ENCODE measurements around the gene SUN5. TPM values are rescaled to one million over a fixed set of nuclear protein-coding genes. Genes with fewer than 3 reads are reported as not detected.

SUN5 gene
- total and polyA plus RNA-seq, 7 donors: not detected

DNA sequence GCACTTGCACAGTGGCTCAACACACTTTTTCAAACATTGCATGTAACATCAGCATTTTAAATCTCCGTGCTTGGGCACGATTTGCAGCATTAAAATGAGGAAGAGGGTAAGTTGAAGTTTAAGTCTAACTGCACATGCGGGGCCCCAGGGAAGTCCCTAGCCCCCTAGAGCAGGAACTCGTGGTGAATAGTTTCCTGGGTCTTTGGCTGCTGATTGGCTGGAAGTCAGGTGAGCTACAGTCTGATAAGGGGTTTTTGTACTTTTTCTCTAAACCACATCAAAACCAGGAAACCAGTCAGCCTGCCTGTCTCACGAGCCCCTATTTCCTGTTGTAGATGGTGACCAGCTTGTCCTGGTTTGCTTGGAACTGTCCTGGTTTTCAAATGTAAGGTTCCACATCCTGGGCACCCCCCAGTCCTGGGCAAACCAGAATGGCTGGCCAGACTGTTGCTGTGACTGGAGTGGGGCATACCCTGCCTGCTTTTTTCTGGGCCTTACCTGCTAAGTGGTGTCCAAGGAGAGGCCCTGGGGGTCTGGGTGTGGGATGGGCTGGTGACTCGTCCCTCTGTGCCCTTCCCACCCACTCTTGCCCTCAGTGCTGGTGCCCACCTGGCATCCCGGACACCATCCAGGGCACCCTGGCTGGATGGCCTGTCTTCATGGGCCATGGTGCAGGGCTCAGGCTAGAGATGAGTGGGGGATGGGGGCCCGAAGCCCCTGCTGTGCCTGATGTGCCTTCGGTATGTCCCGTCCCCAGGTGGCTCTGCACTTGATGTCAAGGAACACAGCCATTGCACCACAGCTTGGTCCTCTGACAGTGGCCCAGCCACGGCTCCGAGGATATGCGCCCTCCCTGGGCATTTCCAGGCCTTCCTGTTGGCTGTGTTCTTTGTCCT, 31.8 kb downstream of the SUN5 start:
- WGBS, 2 donors: 64 to 73% methylated on average over 13 of the region's 13 CpGs
- peak; percentile 60 for DNase-seq
- H3K27me3 ChIP-seq: no peaks in the 10 kb centered on the region
- H3K4me1 ChIP-seq: no peaks in the 10 kb centered on the region
- H3K4me3 ChIP-seq: no peak overlapping the region
- intact Hi-C loops (cut with DNase I): no loop called here
- no peak overlapping the region for H3K27ac ChIP-seq
- no peaks in the 10 kb centered on the region for H3K36me3 ChIP-seq
- TF ChIP-seq POLR2AphosphoS5 (IDR thresholded peaks at IDR 0.05): no peak
- TF ChIP-seq, protein P1, sequence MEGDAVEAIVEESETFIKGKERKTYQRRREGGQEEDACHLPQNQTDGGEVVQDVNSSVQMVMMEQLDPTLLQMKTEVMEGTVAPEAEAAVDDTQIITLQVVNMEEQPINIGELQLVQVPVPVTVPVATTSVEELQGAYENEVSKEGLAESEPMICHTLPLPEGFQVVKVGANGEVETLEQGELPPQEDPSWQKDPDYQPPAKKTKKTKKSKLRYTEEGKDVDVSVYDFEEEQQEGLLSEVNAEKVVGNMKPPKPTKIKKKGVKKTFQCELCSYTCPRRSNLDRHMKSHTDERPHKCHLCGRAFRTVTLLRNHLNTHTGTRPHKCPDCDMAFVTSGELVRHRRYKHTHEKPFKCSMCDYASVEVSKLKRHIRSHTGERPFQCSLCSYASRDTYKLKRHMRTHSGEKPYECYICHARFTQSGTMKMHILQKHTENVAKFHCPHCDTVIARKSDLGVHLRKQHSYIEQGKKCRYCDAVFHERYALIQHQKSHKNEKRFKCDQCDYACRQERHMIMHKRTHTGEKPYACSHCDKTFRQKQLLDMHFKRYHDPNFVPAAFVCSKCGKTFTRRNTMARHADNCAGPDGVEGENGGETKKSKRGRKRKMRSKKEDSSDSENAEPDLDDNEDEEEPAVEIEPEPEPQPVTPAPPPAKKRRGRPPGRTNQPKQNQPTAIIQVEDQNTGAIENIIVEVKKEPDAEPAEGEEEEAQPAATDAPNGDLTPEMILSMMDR (IDR thresholded peaks at IDR 0.05): no peak
- TF ChIP-seq POLR2A (IDR thresholded peaks at IDR 0.05): no peak
- no peak for TF ChIP-seq EP300 (IDR thresholded peaks at IDR 0.05)
- no peaks in the 10 kb centered on the region for H3K9me3 ChIP-seq

DNA sequence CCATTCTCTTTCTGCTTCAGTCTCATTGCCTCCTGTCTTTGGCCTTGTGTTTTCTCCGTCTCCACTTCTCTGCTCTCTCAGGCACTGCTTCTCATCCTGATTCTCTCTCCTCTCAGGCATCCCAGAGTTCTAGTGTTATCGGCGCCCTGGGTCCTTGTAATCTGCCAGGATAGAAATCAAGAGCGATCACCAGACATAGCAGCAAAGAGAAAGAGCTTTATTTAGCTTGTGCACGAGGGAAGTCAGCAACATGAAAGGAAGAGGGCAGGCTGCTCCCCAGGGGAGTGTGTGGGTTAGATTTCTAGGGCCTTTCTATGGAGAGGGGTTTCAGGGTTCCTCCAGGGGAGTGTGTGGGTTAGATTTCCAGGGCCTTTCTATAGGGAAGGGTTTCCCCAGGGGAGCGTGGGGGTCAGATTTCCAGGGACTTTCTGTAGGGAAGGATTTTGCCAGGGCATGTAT, 32.5 kb downstream of the SUN5 start:
- intact Hi-C loops (cut with DNase I): no loop called here
- H3K4me1 ChIP-seq: no peaks in the 10 kb centered on the region
- H3K4me3 ChIP-seq: no peak overlapping the region
- H3K27me3 ChIP-seq: no peaks in the 10 kb centered on the region
- no peak overlapping the region for H3K27ac ChIP-seq
- 40 to 67% methylated on average over 6 of the region's 6 CpGs for WGBS, 2 donors
- H3K9me3 ChIP-seq: no peaks in the 10 kb centered on the region
- TF ChIP-seq POLR2A (IDR thresholded peaks at IDR 0.05): no peak
- no peak for TF ChIP-seq EP300 (IDR thresholded peaks at IDR 0.05)
- no peak for TF ChIP-seq POLR2AphosphoS5 (IDR thresholded peaks at IDR 0.05)
- TF ChIP-seq, protein P1 (IDR thresholded peaks at IDR 0.05): no peak
- peak; percentile 7 for DNase-seq
- no peaks in the 10 kb centered on the region for H3K36me3 ChIP-seq

DNA sequence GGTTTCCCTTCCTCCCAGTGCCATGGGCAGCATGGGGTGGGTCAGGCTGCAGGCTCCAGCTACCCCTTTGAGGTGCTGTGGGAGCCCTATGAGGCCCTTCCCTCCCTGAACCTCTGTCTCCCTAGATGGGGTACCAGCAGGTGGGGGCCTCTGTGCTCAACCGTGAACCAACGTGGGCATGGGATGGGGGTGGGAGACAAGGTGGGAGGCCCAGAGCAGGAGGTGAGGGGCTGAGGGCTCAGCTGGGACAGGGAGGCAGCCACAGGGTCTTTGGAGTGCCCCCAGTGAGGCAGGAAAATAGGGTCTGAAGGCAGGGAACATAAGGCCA, 33.3 kb downstream of the SUN5 start:
- Histone ChIP-seq H3K27ac (no peak overlapping the region), H3K4me1 (no peaks in the 10 kb centered on the region), H3K4me3 (no peak overlapping the region), H3K27me3 (no peaks in the 10 kb centered on the region), H3K36me3 (no peaks in the 10 kb centered on the region), H3K9me3 (no peaks in the 10 kb centered on the region)
- DNase-seq: peak; percentile 37
- intact Hi-C loops (cut with DNase I): no loop called here
- 77 to 78% methylated on average over 2 of the region's 2 CpGs for WGBS, 2 donors
- TF ChIP-seq POLR2A (IDR thresholded peaks at IDR 0.05): no peak
- TF ChIP-seq EP300 (IDR thresholded peaks at IDR 0.05): no peak
- TF ChIP-seq, protein P1 (IDR thresholded peaks at IDR 0.05): no peak

DNA sequence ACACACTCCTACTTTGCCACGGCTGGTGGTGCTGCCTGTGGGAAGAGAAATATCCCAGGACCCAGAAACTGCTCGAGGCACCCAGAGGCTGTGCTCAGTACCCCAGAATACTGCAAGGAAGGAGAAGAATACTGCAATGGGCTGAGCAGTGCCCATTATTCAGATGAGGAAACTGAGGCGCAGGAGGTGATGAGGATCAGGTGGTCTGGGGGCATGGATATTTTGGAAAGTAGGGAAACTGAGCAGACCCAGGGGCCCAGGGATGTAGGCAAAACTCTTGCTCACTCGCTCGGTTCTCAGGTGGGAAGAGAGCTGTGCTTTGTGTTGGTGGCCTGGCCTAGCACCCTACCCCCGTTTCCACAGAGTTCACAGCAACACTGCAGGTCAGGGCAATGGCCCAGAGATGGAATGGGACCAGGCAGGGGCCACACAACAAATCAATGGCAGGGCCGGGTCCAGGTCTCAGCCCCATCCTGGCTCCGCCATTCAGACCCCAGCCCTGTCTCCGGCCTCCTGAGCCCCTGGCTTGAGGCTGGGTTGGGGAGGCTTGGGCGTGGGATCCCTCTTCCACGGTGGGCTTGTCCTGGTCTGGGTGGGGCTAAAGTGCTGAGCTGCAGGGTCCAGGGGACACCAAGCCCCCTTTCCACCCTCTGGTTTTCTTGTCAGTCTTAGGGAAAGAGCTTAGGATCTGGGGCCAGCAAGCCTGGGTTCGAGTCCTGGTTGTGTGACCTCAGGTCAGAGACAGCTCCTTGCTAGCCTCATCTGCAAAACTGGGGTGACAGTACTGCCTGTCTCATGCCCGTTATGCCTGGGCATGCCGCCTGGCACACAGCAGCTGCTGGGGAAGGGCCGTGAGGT, 33.9 kb downstream of the SUN5 start:
- H3K27me3 ChIP-seq: no peaks in the 10 kb centered on the region
- no peak overlapping the region for H3K4me3 ChIP-seq
- TF ChIP-seq EP300 (IDR thresholded peaks at IDR 0.05) (no peak), POLR2A (IDR thresholded peaks at IDR 0.05) (no peak), POLR2AphosphoS5 (IDR thresholded peaks at IDR 0.05) (no peak)
- TF ChIP-seq, protein P1 (IDR thresholded peaks at IDR 0.05): no peak
- no peaks in the 10 kb centered on the region for H3K4me1 ChIP-seq
- no peaks in the 10 kb centered on the region for H3K9me3 ChIP-seq
- peak; percentile 57 for DNase-seq
- WGBS, 2 donors: 84 to 89% methylated on average over 15 of the region's 15 CpGs
- intact Hi-C loops (cut with DNase I): no loop called here
- no peaks in the 10 kb centered on the region for H3K36me3 ChIP-seq
- no peak overlapping the region for H3K27ac ChIP-seq

Measured in sigmoid colon (tissue), 7 donors.